ENCODE results near the gene HIPK2.

- no peak for TF ChIP-seq CTCF (optimal IDR thresholded peaks at IDR 0.05 in 1 of 3, IDR thresholded peaks at IDR 0.05 in 1 of 3, conservative IDR thresholded peaks at IDR 0.05 in 1 of 3; ENCODE audit: extremely low read depth in 1 of 3, insufficient read depth in 2 of 3, low read length in 3 of 3)
- no peak for TF ChIP-seq EZH2 (IDR thresholded peaks at IDR 0.05; ENCODE audit: low read length)
These were observed 33.3 kb upstream of the HIPK2 start for GRCh38 chr7:139811066-139811465.
